HG03439 (cell line): ENCODE data around the gene ZNF367.
"Not testable (repeated sequence)": the region's sequence is repeated elsewhere in the genome, so short reads cannot be mapped to it uniquely, and the experiment has no call there.

Experiments
- ATAC-seq: cut with Tn5 transposase; IDR thresholded peaks from one replicate; pipeline ENCODE4 v1.9.1; 2021; ENCODE audit warnings: mild to moderate bottlenecking, moderate library complexity; ENCODE audit not compliant: unreplicated experiment

Gene ZNF367

GRCh38 chr9:96375507-96375906 is 42.7 kb downstream of the ZNF367 start:
- not testable (repeated sequence) for ATAC-seq

GRCh38 chr9:96367943-96368342 is 50.2 kb downstream of the ZNF367 start:
- ATAC-seq, result no peak

GRCh38 chr9:96363175-96363967 is 54.8 kb downstream of the ZNF367 start:
- ATAC-seq, result no peak

- ATAC-seq, result not testable (repeated sequence)
Measured at GRCh38 chr9:96362119-96362518, 56.1 kb downstream of the ZNF367 start.

GRCh38 chr9:96361668-96362067 is 56.5 kb downstream of the ZNF367 start:
- ATAC-seq, result no peak

GRCh38 chr9:96360976-96361375 is 57.2 kb downstream of the ZNF367 start:
- ATAC-seq, result no peak

- not testable (repeated sequence) for ATAC-seq
Measured at GRCh38 chr9:96360523-96360922, 57.6 kb downstream of the ZNF367 start.

GRCh38 chr9:96350866-96351265 is 67.3 kb downstream of the ZNF367 start:
- ATAC-seq, result no peak

GRCh38 chr9:96348261-96348660 is 69.9 kb downstream of the ZNF367 start:
- no peak for ATAC-seq

GRCh38 chr9:96345551-96345950 is 72.6 kb downstream of the ZNF367 start:
- ATAC-seq, result no peak

- ATAC-seq, result no peak
Measured at GRCh38 chr9:96344458-96345180, 73.6 kb downstream of the ZNF367 start.

GRCh38 chr9:96343515-96344360 is 74.4 kb downstream of the ZNF367 start:
- no peak for ATAC-seq

- ATAC-seq, result no peak
Measured at GRCh38 chr9:96342571-96343245, 75.5 kb downstream of the ZNF367 start.

- ATAC-seq, result no peak
Measured at GRCh38 chr9:96340707-96341106, 77.5 kb downstream of the ZNF367 start.

GRCh38 chr9:96338299-96338698 is 79.9 kb downstream of the ZNF367 start:
- ATAC-seq, result no peak
